Fibroblast of lung (primary cell): Measurements from ENCODE around the gene CPE. TPM values are rescaled to one million over a fixed set of nuclear protein-coding genes. Genes with fewer than 3 reads are reported as not detected.

ENCODE experiments used
- DNase-seq, 2 donors: peaks; one replicate each; pipeline versions ENCODE4 v3.0.0 to v3.0.0-alpha.2; 2010; ENCODE audit warnings: low read depth in 2 of 2
- H2AFZ ChIP-seq: 2 replicates; pipeline ENCODE4 v1.5.1; 2012; ENCODE audit warnings: low read length, control low read depth, inconsistent platforms
- H3K27ac ChIP-seq: 2 replicates; pipeline ENCODE4 v1.5.1; 2011; ENCODE audit warnings: low read length, control low read depth; ENCODE audit not compliant: insufficient read depth
- H3K27me3 ChIP-seq: 2 replicates; pipeline ENCODE4 v1.5.1; 2011; ENCODE audit warnings: mild to moderate bottlenecking, low read length; ENCODE audit not compliant: control insufficient read depth, insufficient read depth
- H3K36me3 ChIP-seq: 2 replicates; pipeline ENCODE4 v1.5.1; 2011; ENCODE audit warnings: low read length; ENCODE audit not compliant: control insufficient read depth, insufficient read depth
- H3K4me1 ChIP-seq: 2 replicates; pipeline ENCODE4 v1.5.1; 2011; ENCODE audit warnings: low read length; ENCODE audit not compliant: control insufficient read depth, insufficient read depth; ENCODE audit errors: extremely low read depth
- H3K4me2 ChIP-seq: 2 replicates; pipeline ENCODE4 v1.5.1; 2011; ENCODE audit warnings: low read length, control low read depth; ENCODE audit not compliant: insufficient read depth; ENCODE audit errors: extremely low read depth
- H3K4me3 ChIP-seq, 4 experiments: fragments of 200-600 bp in 1 of 4; sonication (generic) in 1 of 4; replicated peaks in 1 of 4; 2 replicates each; pipeline ENCODE4 v1.5.1; 2011 to 2016; ENCODE audit warnings: low read length in 4 of 4, low read depth in 3 of 4, mild to moderate bottlenecking in 3 of 4, control low read depth in 2 of 4, inconsistent platforms in 1 of 4, mixed read lengths in 1 of 4; ENCODE audit not compliant: insufficient read depth in 1 of 4; ENCODE audit errors: control extremely low read depth in 1 of 4
- H3K79me2 ChIP-seq: 2 replicates; pipeline ENCODE4 v1.5.1; 2012; ENCODE audit warnings: mild to moderate bottlenecking, low read length, inconsistent platforms; ENCODE audit not compliant: control insufficient read depth, insufficient read depth
- H3K9ac ChIP-seq: 2 replicates; pipeline ENCODE4 v1.5.1; 2011; ENCODE audit warnings: mild to moderate bottlenecking, low read length, control low read depth; ENCODE audit not compliant: insufficient read depth
- H3K9me3 ChIP-seq: 2 replicates; pipeline ENCODE4 v1.5.1; 2012; ENCODE audit warnings: low read depth, low read length; ENCODE audit not compliant: control insufficient read depth, insufficient read depth
- H4K20me1 ChIP-seq: 2 replicates; pipeline ENCODE4 v1.5.1; 2011; ENCODE audit warnings: low read length; ENCODE audit not compliant: control insufficient read depth, insufficient read depth; ENCODE audit errors: extremely low read depth
- EZH2 ChIP-seq: IDR thresholded peaks from 2 replicates; pipeline ENCODE4 v1.5.1; 2012; ENCODE audit warnings: low read length, control low read depth, mild to moderate bottlenecking; ENCODE audit errors: missing control alignments
- polyA plus RNA-seq, 2 donors: library from polyadenylated mRNA; depleted of rRNA in 1 of 2; stranded (reverse) in 1 of 2; unstranded in 1 of 2; fragments of >200 nt; gene quantifications; 2 replicates each; pipeline ENCODE4 v1.2.1, GENCODE V29; 2011 to 2012; ENCODE audit warnings: missing spikeins in 1 of 2
- total RNA-seq: library from RNA; depleted of rRNA; stranded (reverse); fragments of >200 nt; gene quantifications from 2 replicates; pipeline ENCODE4 v1.2.1, GENCODE V29; 2014
- TF ChIP-seq, protein P1 (sequence below), 2 donors: IDR thresholded peaks in 1 of 2; conservative IDR thresholded peaks in 1 of 2; 1 replicate in 1 of 2; 2 replicates in 1 of 2; pipeline ENCODE4 v1.5.1; 2011 to 2012; ENCODE audit warnings: low read length in 2 of 2, control low read depth in 1 of 2, inconsistent platforms in 1 of 2, low read depth in 1 of 2, mild to moderate bottlenecking in 1 of 2

CPE gene
- total and polyA plus RNA-seq, 2 donors (not counting 1 experiment from before 2014, with no cell fraction given) = 20.2 to 51.7 TPM

DNA sequence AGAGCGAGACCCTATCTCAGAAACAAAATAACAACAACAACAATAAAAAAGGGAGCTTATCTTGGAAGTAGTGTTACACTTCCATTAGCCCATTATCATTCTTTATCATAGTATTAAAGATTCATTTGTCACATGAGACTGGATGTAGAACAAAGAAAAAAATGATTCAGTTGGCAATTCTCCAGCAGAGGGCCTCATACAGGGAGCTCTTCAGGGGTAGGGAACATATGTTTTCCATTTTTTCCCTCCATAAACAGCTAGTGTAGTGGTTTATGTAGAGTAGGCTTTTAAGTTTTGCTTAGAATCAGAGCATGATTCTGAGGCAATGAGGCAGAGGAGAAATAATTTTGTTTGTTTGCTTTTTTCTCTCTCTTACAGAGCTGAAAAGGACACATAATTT lies 5.8 kb downstream of the CPE start:
- no peak overlapping the region for H3K4me2 ChIP-seq
- TF ChIP-seq EZH2 = no peak
- TF ChIP-seq, protein P1, sequence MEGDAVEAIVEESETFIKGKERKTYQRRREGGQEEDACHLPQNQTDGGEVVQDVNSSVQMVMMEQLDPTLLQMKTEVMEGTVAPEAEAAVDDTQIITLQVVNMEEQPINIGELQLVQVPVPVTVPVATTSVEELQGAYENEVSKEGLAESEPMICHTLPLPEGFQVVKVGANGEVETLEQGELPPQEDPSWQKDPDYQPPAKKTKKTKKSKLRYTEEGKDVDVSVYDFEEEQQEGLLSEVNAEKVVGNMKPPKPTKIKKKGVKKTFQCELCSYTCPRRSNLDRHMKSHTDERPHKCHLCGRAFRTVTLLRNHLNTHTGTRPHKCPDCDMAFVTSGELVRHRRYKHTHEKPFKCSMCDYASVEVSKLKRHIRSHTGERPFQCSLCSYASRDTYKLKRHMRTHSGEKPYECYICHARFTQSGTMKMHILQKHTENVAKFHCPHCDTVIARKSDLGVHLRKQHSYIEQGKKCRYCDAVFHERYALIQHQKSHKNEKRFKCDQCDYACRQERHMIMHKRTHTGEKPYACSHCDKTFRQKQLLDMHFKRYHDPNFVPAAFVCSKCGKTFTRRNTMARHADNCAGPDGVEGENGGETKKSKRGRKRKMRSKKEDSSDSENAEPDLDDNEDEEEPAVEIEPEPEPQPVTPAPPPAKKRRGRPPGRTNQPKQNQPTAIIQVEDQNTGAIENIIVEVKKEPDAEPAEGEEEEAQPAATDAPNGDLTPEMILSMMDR (conservative IDR thresholded peaks at IDR 0.05 in 1 of 2, IDR thresholded peaks at IDR 0.05 in 1 of 2; ENCODE audit: low read depth in 1 of 2, low read length in 2 of 2) = no peak
- no peak overlapping the region for H3K9ac ChIP-seq
- H3K36me3 ChIP-seq = no peaks in the 10 kb centered on the region
- peak; percentile 56 to 64 for DNase-seq
- no peak overlapping the region for H3K27ac ChIP-seq
- no peaks in the 10 kb centered on the region for H3K9me3 ChIP-seq
- no peak overlapping the region for H3K4me3 ChIP-seq
- H4K20me1 ChIP-seq = no peaks in the 10 kb centered on the region
- no peaks in the 10 kb centered on the region for H3K27me3 ChIP-seq
- no peaks in the 10 kb centered on the region for H3K4me1 ChIP-seq
- no peak overlapping the region for H2AFZ ChIP-seq
- no peaks in the 10 kb centered on the region for H3K79me2 ChIP-seq

DNA sequence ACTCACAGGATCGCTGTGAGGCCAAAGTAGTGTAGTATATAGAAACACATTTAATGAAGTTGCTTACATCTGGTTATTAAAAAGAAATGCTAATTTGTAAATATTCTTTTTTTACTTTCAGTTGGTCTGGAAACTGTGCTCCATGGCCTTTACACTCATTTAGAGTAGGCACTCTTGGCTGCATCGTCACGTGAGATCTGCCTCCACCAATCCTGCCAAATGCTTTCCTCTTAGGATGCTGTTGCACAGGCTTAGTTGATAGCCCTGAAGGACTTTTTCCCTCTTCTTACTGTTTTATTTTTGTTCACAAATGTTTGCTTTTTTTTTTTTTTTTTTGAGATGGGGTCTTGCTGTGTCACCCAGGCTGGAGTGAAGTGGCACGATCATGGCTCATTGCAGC lies 6.3 kb downstream of the CPE start:
- TF ChIP-seq EZH2 = no peak
- TF ChIP-seq, protein P1 (conservative IDR thresholded peaks at IDR 0.05 in 1 of 2, IDR thresholded peaks at IDR 0.05 in 1 of 2; ENCODE audit: low read depth in 1 of 2, low read length in 2 of 2) = no peak
- no peak overlapping the region for H3K9ac ChIP-seq

GRCh38 chr4:165386328-165386727 lies 7.5 kb downstream of the CPE start:
- no peak overlapping the region for H2AFZ ChIP-seq
- TF ChIP-seq, protein P1 (conservative IDR thresholded peaks at IDR 0.05 in 1 of 2, IDR thresholded peaks at IDR 0.05 in 1 of 2; ENCODE audit: low read depth in 1 of 2, low read length in 2 of 2) = no peak
- no peak for TF ChIP-seq EZH2
- H3K36me3 ChIP-seq = no peaks in the 10 kb centered on the region
- no peaks in the 10 kb centered on the region for H4K20me1 ChIP-seq
- H3K4me1 ChIP-seq = no peaks in the 10 kb centered on the region
- H3K27me3 ChIP-seq = no peaks in the 10 kb centered on the region
- H3K27ac ChIP-seq = no peak overlapping the region
- H3K9me3 ChIP-seq = no peaks in the 10 kb centered on the region
- no peak overlapping the region for H3K4me2 ChIP-seq
- no peak for DNase-seq
- no peaks in the 10 kb centered on the region for H3K79me2 ChIP-seq
- H3K4me3 ChIP-seq = no peak overlapping the region
- H3K9ac ChIP-seq = no peak overlapping the region

More for the DNA sequence above, 6.3 kb downstream of the CPE start:
- Histone ChIP-seq H3K27ac (no peak overlapping the region), H3K4me3 (no peak overlapping the region), H2AFZ (no peak overlapping the region), H3K4me1 (no peaks in the 10 kb centered on the region), H3K79me2 (no peaks in the 10 kb centered on the region), H3K9me3 (no peaks in the 10 kb centered on the region), H3K27me3 (no peaks in the 10 kb centered on the region), H3K36me3 (no peaks in the 10 kb centered on the region), H3K4me2 (no peak overlapping the region), H4K20me1 (no peaks in the 10 kb centered on the region)
- no peak for DNase-seq
